Endothelial cell of umbilical vein (primary cell): Measurements from ENCODE around the gene LITAFD.

ENCODE experiments used
- POLR2A ChIP-seq: IDR thresholded peaks from 2 replicates; pipeline ENCODE4 v1.6.1; 2012; ENCODE audit warnings: low read depth, mild to moderate bottlenecking, control low read depth, low read length
- POLR2AphosphoS5 ChIP-seq: IDR thresholded peaks from 2 replicates; pipeline ENCODE4 v1.6.1; 2012; ENCODE audit warnings: low read depth, mild to moderate bottlenecking, control low read depth, low read length, moderate library complexity; ENCODE audit not compliant: insufficient read depth
- TF ChIP-seq, protein P1 (sequence below), 2 donors: IDR thresholded peaks; 1 replicate in 1 of 2; 2 replicates in 1 of 2; pipeline ENCODE4 v1.5.1; 2011; ENCODE audit warnings: low read length in 2 of 2, mild to moderate bottlenecking in 2 of 2, moderate library complexity in 2 of 2, control low read depth in 1 of 2, inconsistent platforms in 1 of 2, low read depth in 1 of 2; ENCODE audit not compliant: insufficient read depth in 1 of 2; ENCODE audit errors: extremely low read depth in 1 of 2
- TF ChIP-seq, protein P2 (sequence below): IDR thresholded peaks from 2 replicates; pipeline ENCODE4 v1.6.1; 2011; ENCODE audit not compliant: insufficient read depth, insufficient read length

DNA sequence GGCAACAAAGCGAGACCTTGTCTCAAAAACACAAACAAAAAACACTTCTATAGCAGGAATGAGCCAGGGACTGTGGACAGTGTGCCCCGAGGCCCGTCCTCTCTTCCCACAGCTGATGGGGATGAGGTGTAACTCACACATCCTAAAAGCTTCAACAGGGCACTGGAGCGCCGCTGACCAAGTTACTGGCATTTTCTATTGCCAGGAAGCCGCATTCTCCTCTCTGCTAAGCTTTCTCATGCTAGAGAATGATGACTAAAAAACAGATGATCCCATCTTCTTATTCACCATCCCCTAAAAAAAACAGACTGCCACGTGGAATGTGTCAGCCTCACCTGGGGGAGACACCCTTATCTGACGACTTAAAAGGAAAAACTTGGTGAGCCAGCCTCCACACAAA lies 29.6 kb upstream of the LITAFD start:
- TF ChIP-seq, protein P1, sequence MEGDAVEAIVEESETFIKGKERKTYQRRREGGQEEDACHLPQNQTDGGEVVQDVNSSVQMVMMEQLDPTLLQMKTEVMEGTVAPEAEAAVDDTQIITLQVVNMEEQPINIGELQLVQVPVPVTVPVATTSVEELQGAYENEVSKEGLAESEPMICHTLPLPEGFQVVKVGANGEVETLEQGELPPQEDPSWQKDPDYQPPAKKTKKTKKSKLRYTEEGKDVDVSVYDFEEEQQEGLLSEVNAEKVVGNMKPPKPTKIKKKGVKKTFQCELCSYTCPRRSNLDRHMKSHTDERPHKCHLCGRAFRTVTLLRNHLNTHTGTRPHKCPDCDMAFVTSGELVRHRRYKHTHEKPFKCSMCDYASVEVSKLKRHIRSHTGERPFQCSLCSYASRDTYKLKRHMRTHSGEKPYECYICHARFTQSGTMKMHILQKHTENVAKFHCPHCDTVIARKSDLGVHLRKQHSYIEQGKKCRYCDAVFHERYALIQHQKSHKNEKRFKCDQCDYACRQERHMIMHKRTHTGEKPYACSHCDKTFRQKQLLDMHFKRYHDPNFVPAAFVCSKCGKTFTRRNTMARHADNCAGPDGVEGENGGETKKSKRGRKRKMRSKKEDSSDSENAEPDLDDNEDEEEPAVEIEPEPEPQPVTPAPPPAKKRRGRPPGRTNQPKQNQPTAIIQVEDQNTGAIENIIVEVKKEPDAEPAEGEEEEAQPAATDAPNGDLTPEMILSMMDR (IDR thresholded peaks at IDR 0.05; ENCODE audit: extremely low read depth in 1 of 2, insufficient read depth in 1 of 2, low read depth in 1 of 2, low read length in 2 of 2): no peak
- TF ChIP-seq, protein P2, sequence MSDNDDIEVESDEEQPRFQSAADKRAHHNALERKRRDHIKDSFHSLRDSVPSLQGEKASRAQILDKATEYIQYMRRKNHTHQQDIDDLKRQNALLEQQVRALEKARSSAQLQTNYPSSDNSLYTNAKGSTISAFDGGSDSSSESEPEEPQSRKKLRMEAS: no peak
- TF ChIP-seq POLR2AphosphoS5 (no peak), POLR2A (no peak)
